ENCODE results near the gene ZC2HC1B.

Gene ZC2HC1B

DNA sequence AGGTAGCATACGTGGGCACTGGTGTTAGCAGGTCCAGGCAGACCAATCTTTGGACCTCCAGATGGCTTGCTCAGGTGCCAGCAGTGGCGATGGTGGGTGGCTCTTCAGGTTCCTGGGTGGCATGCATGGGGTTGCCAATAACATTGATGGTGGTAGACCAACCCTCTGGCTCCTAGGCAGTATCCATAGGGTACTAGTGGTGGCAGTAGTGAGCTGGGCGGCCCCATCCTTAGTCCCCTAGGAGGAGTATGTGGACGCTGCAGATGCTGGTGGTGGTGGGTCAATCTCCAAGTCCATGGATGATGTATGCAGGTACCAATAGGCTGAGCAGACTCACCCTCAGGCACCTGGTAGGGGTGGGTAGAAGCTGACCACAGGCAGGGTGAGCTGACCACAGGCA is 70.6 kb downstream of the ZC2HC1B start:
- DNase-seq, result no peak

DNA sequence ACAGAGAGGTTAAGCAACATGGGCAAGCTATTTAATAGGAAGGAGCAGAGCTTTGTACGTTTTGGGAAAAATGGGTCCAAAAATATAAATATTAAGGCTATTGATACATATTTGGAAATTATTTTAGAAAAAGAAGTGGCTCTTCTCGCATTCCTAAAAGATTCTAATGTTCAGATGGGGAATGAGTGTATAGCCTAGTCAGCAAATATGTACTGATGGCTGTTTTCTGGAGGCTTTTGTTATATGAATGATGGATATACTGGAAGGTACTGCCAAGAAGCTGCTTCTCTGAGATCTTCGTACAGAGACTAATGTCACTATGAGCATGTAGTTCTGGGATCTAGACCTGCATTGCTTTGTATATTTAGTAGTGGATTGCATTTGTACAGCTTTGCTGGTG is 72.1 kb downstream of the ZC2HC1B start:
- DNase-seq, result no peak

GRCh38 chr6:143936778-143937667 is 72.7 kb downstream of the ZC2HC1B start:
- no peak for DNase-seq

DNA sequence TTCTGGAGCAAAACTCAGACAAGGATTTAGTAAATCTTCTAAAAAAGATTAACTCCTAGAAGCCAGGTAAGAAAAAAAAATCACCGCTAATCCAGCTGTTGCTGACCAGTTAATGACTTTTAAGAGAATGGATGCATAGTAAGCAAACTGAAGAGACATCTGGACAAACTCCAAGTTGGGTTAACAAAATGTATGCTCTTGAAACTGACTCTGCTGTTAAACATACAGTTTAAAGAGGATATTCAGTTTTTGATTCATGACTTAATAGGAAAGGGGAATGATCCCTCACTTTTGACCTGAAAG is 73.3 kb downstream of the ZC2HC1B start:
- DNase-seq, result no peak

DNA sequence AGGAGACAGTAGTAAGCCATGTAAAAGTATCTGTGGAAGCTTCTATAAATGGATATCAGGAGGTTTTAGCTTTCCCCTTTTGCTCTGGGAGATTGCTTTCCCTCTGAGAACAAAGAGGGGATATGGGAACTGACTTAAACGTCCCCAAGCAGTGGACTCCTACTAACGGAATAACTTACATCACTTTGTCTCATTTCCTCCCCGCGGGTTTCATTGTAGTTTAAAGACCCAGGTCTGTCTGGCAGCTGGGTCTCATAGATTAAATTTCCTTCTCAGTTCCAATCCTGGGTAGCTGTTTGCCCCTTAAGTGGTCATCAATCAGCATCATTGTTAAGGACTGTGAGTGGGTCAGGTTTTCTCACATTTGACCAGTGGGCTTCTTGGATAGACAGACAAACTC is 75.1 kb downstream of the ZC2HC1B start:
- no peak for DNase-seq

GRCh38 chr6:143940011-143940597 is 75.8 kb downstream of the ZC2HC1B start:
- DNase-seq, result no peak

DNA sequence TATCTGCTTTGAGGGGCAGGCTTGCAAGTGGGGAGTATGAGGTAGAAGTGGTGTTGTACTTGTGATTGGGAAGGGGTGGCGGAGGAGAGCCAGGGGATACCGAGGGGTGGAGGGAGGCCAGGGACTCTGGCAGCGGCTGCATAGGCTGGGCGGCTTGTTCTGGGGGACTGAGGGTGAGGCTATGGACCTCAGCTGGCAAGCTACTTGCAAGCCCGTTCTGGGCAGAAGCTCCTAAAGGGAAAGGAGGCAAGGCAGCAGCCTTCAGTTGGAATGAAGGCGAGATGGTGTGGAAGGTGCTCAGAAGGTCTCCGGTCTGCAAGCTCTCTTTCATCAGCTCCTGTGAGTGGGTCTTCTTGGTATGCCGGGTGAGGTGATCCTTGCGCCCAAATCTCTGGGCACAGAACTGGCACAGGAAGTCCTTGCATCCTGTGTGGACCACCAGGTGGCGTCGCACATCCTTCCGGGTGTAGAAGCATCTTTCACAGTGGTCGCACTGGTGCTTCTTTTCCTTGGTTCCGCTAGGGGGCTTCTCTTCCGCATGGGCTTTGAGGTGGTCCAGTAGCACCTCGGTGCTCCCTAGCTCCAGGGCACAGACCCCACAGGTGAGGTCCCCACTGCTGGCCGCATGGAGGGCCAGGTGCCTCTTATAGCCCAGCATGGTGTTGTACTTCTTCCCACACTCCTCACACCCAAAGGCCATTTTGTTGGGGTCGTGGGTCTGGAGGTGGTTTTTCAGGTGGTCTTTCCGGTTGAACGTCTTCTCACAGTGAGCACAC is 77.8 kb downstream of the ZC2HC1B start:
- no peak for DNase-seq

DNA sequence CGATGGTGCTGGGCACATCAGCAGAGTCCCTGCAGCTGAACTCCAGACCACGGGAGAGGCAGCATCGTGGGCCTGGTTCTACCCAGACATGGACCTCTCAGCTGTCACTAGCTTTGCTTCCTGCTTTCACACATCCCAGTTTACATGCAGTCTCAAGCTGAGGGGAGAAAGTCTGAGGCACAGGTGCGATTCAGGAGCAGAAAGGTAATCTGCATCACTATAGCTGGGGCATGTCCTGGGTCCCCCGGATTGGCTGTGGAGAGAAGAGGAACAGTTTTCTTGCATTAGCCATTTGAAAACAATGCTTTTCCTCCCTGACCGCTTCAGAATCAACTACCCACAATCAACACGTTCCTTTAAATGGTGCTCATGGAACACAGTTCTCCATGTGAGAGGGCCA is 83.9 kb downstream of the ZC2HC1B start:
- DNase-seq, result no peak

DNA sequence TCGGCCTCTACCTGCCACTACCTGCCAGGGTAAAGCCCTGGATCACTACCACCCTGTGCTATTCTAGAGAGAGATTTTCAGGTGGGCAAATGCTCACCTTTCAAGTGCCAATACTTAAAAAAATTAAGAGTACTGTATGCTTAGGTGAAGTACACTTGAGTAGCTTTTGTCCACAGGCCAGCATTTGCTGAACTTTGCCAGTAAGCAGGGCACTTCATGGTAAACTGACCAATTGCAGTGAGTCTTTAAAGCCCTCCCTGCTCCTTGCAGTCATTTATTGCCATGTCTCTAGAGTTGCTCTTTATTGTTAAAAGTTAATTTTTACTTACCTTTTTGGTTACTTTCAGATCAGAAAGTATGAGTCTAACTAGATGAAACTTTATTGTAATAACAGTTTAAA is 85.3 kb downstream of the ZC2HC1B start:
- DNase-seq, result no peak

DNA sequence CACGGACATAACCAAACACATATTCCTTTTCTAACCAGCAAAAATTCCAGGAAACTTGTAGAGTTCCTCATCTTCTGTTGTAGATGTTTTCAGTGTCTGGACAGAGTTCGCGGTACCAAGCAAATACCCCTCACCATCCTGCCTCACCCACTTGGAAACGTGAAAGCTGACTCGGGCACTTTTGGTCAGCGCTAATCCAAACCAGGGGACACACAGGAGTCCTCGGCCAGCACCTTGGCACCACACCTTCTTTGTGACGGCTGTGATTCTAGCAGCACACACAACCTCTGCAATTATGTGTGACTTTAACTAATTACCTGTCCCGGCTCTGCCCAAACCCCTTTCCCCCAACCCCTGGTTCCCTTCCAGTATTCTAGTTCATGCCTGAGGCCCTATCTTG is 85.7 kb downstream of the ZC2HC1B start:
- no peak for DNase-seq

DNA sequence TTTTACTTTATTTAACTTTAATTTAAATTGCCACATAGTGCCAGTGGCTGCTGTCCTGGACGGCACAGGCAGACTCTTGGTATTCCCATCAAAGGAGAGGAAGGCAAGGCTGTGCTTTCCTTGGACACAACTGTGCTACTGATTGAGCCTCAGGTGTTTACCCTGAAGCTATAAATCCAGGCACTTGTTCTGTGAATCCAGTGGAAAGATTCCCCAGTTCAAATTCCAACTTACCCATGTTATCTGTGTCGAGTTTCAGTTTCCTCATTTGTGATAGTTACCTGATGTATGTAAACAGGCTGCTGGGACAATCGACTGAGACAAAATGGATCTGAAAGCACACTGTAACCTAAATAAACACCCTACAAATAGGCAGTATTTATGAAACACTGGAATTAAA is 86.6 kb downstream of the ZC2HC1B start:
- DNase-seq, result no peak

- DNase-seq, result no peak
Measured at GRCh38 chr6:143952060-143952778, 87.9 kb downstream of the ZC2HC1B start.

DNA sequence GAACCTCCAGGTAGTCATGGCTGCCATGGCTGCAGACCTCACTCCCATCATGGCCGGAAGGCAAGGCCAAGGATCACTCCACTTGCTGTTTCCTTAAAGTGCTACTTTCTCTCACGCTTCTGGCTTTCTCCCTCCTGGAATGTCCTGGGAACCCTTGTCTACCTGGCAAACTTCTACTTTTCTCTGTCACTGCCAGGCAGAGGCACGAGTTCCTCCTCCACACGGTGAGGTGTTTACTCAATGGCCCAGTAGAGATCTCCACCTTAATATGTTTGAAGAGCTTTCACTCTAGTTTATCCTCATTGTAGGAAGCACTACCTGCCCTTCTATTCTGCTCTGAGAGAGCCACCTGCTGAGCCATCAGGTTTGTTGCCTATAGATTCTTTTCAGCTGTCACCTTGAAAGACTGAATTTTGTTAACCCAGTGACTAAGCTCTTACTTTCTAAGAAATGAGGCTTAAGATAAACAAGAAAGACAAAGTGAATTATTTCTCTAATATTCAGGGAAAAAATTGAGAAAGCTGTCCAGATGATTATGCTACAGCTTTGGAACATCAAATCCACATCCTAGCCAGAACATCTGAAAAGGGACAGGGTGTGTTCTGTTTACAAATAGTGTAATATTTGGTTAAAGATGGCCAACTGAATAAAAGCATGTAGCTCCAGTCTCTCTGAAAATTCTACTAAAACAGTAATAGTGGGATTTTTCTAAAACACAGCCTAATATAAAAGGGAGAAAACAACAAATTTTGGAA is 88.8 kb downstream of the ZC2HC1B start:
- no peak for DNase-seq

GRCh38 chr6:143953922-143954321 is 89.6 kb downstream of the ZC2HC1B start:
- no peak for DNase-seq

DNA sequence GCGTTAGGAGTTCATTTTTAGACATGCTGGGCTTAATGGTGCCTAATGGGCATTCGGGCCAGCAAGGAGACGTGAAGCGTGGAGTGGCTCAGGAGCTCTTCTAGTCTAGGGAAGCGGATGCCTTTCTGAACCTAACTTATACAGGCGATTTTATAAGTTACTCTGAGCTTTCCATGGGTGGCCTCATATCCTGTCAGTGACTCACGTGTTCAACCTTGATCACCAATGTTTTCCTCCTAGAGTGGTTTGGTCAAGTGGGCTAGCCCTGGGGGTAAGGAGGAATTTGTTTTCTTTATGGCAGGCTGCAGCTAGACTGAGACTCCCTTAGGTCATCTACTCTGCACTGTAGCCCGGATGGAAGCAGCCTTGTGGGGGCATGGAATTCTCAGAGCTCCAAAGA is 91.7 kb downstream of the ZC2HC1B start:
- DNase-seq, result no peak

DNA sequence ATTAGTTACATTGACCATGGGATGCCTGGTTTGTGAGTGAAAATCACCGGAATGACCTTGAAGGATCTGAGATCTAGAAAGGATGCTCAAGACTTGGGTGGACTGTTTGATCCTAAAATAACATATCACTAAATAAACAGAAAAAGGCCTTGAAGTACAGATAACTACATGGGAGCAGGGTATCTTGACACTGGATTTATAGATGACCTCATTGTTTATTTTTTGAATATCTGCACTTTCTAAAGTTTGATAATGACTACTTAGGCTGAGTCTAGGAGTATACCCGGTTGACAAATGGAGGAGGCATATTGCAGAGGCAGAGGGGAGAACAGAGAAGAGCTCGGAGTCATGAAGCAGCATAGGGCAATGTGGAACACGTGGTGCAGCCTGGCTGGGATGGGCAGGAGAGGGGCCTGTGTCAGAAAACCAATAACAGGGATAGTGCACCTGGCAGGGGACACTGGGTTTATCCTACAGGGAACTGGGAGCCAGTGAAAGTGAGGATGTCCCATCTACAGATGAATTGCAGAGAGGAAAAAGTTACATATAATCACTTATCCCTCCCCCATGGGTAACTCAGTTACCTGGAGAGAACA is 93.5 kb downstream of the ZC2HC1B start:
- DNase-seq, result no peak

DNA sequence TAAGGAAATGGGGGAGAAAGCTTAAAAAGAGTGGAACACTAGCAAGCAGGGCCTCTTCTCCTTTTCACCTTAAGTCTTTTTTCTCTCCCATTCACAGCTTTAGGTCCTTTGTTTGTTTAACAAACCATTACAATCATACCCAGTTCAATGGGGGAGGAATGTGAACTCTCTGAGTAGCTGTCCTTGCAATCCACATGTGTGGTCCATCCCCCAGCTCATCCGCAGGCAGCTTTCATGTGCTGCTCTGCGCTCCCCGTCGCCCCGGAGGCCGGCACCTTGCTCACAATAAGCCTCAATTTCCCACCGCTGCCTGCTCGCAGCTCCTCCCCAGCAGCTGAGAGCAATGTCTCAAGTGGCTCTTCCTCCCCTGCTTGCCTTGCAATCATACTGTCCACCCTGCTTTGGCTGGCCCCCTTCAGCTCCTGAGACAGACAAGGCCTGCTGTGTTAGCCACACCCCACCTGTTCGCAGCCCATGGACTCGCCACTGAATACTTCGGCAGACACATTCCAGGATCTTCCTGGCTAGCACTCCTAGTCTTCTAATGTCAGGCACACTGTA is 94.6 kb downstream of the ZC2HC1B start:
- no peak for DNase-seq

DNA sequence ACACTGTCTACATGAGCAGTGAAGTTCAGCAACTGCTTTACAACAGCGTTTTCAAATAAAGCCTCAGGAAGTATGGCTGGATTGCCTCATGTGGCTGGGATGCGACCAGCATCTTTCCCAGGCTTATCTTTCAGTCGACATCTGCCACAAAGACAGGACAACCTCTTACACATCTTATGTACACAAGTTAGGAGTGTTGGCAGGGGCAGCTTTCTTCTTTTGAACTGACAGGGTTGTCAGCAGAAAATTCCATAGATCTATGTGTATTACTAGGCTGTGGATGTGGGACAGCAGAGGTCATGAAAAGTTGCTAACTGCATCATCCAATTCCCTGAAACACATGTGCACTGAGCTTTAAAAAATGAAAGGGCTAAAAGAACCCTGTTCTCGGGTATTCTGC is 95.7 kb downstream of the ZC2HC1B start:
- DNase-seq, result no peak

DNA sequence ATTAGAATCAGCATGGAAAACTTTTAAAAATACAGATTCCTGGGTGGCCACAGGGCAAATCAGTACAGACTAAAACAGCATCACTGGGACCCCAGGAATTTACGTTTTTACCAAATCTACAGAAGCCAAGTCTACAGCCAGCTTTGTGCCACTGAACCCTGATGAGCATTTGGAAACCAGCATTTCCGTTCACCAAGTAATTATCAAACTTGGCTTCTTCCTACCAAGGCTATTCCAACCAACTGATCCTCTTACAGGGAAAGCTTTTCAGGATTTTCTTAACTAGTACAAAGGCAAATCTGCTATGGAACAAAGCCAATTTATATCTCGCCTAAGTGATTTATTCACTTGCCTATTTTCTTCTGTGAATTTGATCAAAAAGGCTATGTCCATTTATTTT is 96.8 kb downstream of the ZC2HC1B start:
- DNase-seq, result no peak

DNA sequence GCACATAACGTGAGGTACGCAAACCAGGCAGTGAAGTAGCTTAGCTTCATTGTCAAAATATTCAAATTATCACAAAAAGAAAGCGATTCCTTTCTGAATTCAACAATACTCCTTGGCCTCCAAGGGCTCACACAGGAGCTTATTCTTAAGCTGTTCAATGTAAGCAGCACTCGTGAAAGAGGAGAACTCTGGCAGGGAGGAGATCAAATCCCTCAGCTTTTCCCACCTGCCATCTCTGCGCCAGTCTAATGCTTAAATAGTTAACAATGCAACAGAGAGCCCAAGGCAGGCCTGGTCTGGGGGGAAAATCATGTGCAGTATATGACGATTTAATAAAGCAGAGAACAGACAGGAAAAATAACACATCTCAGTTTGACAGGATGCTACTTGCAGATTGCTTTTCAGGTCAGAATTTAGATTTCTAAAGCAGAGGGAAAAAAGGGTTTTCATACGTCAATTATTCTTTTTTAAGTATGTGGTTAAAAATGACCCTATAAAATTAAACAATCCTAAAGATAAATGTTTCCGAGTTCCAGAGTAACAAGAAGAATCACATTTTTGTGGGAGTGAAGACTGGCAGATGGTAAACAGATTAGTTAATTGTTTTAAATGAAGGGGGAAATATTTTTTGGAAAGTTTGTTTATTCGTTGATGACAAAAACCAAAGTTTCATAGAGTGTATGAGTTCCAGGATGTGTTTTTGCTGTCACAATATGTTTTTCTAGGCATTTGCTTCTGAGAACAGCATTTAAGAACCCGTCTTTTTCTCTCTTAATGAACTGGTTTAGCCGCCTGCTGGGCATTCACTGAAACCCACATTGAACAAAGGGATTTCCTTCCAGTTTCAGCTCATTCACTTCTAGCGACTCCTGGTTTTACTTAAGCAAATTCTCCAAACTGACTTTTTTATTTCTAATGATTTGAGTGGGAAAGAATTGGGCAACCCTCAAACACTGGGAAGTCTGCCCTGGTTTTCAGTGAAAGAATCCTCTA is 97.9 kb downstream of the ZC2HC1B start:
- no peak for DNase-seq
